B cell (primary cell): ENCODE results near the gene OLFM4. TPM values are rescaled to one million over a fixed set of nuclear protein-coding genes. Genes with fewer than 3 reads are reported as not detected.

ENCODE experiments used
- ATAC-seq: fragments of 200-7000 bp; cut with Tn5 transposase; one replicate; pipeline ENCODE4 v1.10.0; 2021; ENCODE audit warnings: low read depth, mild to moderate bottlenecking, moderate number of reproducible peaks, moderate library complexity
- CTCF ChIA-PET: fragments of 350-600 bp; sonication (Branson Sonifier 250); formaldehyde crosslinking; loops from one replicate; lab custom pipeline; 2021; ENCODE audit warnings: antibody characterized with exemption, inconsistent platforms; lab: Charles Lee
- POLR2A ChIA-PET: fragments of 350-600 bp; sonication (Branson Sonifier 250); formaldehyde crosslinking; loops from one replicate; lab custom pipeline; 2021; ENCODE audit warnings: antibody characterized with exemption; lab: Charles Lee
- DNase-seq: peaks from one replicate; pipeline ENCODE4 v3.0.0; 2013
- H2AFZ ChIP-seq: 2 replicates; pipeline ENCODE4 v1.6.1; 2012; ENCODE audit warnings: mild to moderate bottlenecking, low read depth, low read length; ENCODE audit not compliant: insufficient read depth, poor library complexity, severe bottlenecking
- H3K27ac ChIP-seq, 2 donors: 1 replicate in 1 of 2; 2 replicates in 1 of 2; pipeline ENCODE4 v1.5.1; 2012 to 2013; ENCODE audit warnings: low read length in 2 of 2, mild to moderate bottlenecking in 2 of 2, moderate library complexity in 1 of 2
- H3K27me3 ChIP-seq, 4 experiments: fragments of 200-600 bp in 1 of 4; sonication (generic) in 1 of 4; replicated peaks in 1 of 4; 1 replicate in 2 of 4; 2 replicates in 2 of 4; pipeline versions ENCODE4 v1.6.1 to v1.7.0; 2013 to 2016; ENCODE audit warnings: low read length in 3 of 4, mild to moderate bottlenecking in 2 of 4, mixed read lengths in 1 of 4, moderate library complexity in 1 of 4; ENCODE audit not compliant: insufficient read depth in 4 of 4, control insufficient read depth in 3 of 4; ENCODE audit errors: control extremely low read depth in 1 of 4
- H3K36me3 ChIP-seq, 2 experiments: replicated peaks in 1 of 2; 1 replicate in 1 of 2; 2 replicates in 1 of 2; pipeline versions ENCODE4 v1.6.1 to v1.7.1; 2013; ENCODE audit warnings: low read length in 1 of 2; ENCODE audit not compliant: insufficient read depth in 2 of 2, control insufficient read depth in 1 of 2; ENCODE audit errors: control extremely low read depth in 1 of 2, extremely low read depth in 1 of 2
- H3K4me1 ChIP-seq, 2 donors: fragments of 200-600 bp in 1 of 2; sonication (generic) in 1 of 2; 1 replicate in 1 of 2; 2 replicates in 1 of 2; pipeline versions ENCODE4 v1.5.1 to v1.6.1; 2013 to 2017; ENCODE audit warnings: low read length in 2 of 2; ENCODE audit not compliant: control insufficient read depth in 2 of 2, insufficient read depth in 2 of 2
- H3K4me2 ChIP-seq: replicated peaks from 2 replicates; pipeline ENCODE3; 2012; ENCODE audit warnings: mild to moderate bottlenecking, low read depth, low read length; ENCODE audit not compliant: poor library complexity, severe bottlenecking
- H3K4me3 ChIP-seq, 5 experiments: fragments of 200-600 bp in 1 of 5; sonication (generic) in 1 of 5; 1 replicate in 3 of 5; 2 replicates in 2 of 5; pipeline versions ENCODE4 v1.5.1 to v1.7.0; 2011 to 2016; ENCODE audit warnings: low read length in 4 of 5, mild to moderate bottlenecking in 4 of 5, low read depth in 2 of 5, control low read depth in 1 of 5, moderate library complexity in 1 of 5; ENCODE audit not compliant: insufficient read depth in 1 of 5; ENCODE audit errors: control extremely low read depth in 1 of 5, extremely low read depth in 1 of 5
- H3K79me2 ChIP-seq: fragments of 200-600 bp; sonication (generic); one replicate; pipeline ENCODE4 v1.6.0; 2016; ENCODE audit warnings: low read length; ENCODE audit not compliant: control insufficient read depth, insufficient read depth
- H3K9ac ChIP-seq: fragments of 200-600 bp; sonication (generic); 2 replicates; pipeline ENCODE4 v1.6.1; 2017; ENCODE audit warnings: mild to moderate bottlenecking, low read length, moderate library complexity
- H3K9me3 ChIP-seq, 3 donors: one replicate each; pipeline versions ENCODE4 v1.6.1 to v1.7.1; 2013; ENCODE audit warnings: low read length in 2 of 3; ENCODE audit not compliant: control insufficient read depth in 2 of 3, insufficient read depth in 1 of 3; ENCODE audit errors: control extremely low read depth in 1 of 3
- H4K20me1 ChIP-seq: 2 replicates; pipeline ENCODE4 v1.6.0; 2012; ENCODE audit warnings: mild to moderate bottlenecking, low read length; ENCODE audit not compliant: insufficient read depth, control insufficient read depth, poor library complexity, severe bottlenecking
- H3K27ac Mint-ChIP-seq: one replicate; pipeline ENCODE4 v1.8.0; 2021; ENCODE audit warnings: mixed read lengths
- H3K27me3 Mint-ChIP-seq: one replicate; pipeline ENCODE4 v1.8.0; 2021; ENCODE audit warnings: mixed read lengths
- H3K4me1 Mint-ChIP-seq: one replicate; pipeline ENCODE4 v1.8.0; 2021; ENCODE audit warnings: mixed read lengths
- H3K4me3 Mint-ChIP-seq: one replicate; pipeline ENCODE4 v1.8.0; 2021; ENCODE audit warnings: mixed read lengths
- H3K9me3 Mint-ChIP-seq: one replicate; pipeline ENCODE4 v1.8.0; 2022; ENCODE audit warnings: mixed read lengths; ENCODE audit not compliant: insufficient read depth
- CTCF ChIP-seq: fragments of 200-600 bp; IDR thresholded peaks from one replicate; pipeline ENCODE4 v1.8.0; 2022; ENCODE audit warnings: antibody characterized with exemption, mild to moderate bottlenecking
- EZH2 ChIP-seq: IDR thresholded peaks from 2 replicates; pipeline ENCODE4 v1.6.1; 2012; ENCODE audit warnings: borderline replicate concordance, low read depth, mild to moderate bottlenecking, moderate library complexity, low read length; ENCODE audit not compliant: insufficient read depth, poor library complexity, severe bottlenecking
- WGBS: methylation state at CpG from one replicate; pipeline ENCODE4 v1.1.5; 2013; ENCODE audit warnings: missing lambda C conversion rate; ENCODE audit not compliant: insufficient coverage; 5-methylcytosine and 5-hydroxymethylcytosine counted together
- intact Hi-C: fragments of 100-400 bp; cut with micrococcal nuclease; formaldehyde crosslinking; loops from one replicate; pipeline ENCODE4 v1.10.0; 2022
- polyA plus RNA-seq: library from polyadenylated mRNA; depleted of rRNA; stranded (reverse); fragments of >200 nt; gene quantifications from 2 replicates; pipeline ENCODE4 v1.2.3, GENCODE V29; 2012
- total RNA-seq, 2 donors: library from RNA; stranded (reverse); fragments of 120-200 nt in 1 of 2; gene quantifications; 1 replicate in 1 of 2; 2 replicates in 1 of 2; pipeline versions ENCODE4 v1.2.3 to v1.2.4, GENCODE V29; 2013 to 2022

OLFM4 gene
- total and polyA plus RNA-seq, 2 donors (not counting 1 experiment from before 2014, with no cell fraction given), result not detected

GRCh38 chr13:52997951-52998876 lies 30.4 kb upstream of the OLFM4 start:
- Mint-ChIP-seq H3K4me1 (no peaks in the 10 kb centered on the region), H3K4me3 (no peak overlapping the region), H3K9me3 (peaks cover 3% of the 10 kb centered on the region), H3K27ac (no peak overlapping the region), H3K27me3 (peaks cover 15% of the 10 kb centered on the region)
- ChIA-PET CTCF (no interaction called here), POLR2A (no interaction called here)
- no peak overlapping the region for H3K9ac ChIP-seq
- intact Hi-C loops, result no loop called here
- ATAC-seq (no peak), DNase-seq (no peak)
- H3K79me2 ChIP-seq, result no peaks in the 10 kb centered on the region
- no peak for TF ChIP-seq CTCF
- no peak for TF ChIP-seq EZH2
- peaks cover 0 to 4% (median 0%) of the 10 kb centered on the region in 3 donors for H3K9me3 ChIP-seq
- no peaks in the 10 kb centered on the region for H3K4me1 ChIP-seq
- WGBS, result 96% methylated on average over 4 of the region's 5 CpGs
- no peak overlapping the region for H3K4me3 ChIP-seq
- H3K4me2 ChIP-seq, result no peak overlapping the region
- H3K27me3 ChIP-seq, result no peaks in the 10 kb centered on the region
- H3K36me3 ChIP-seq, result no peaks in the 10 kb centered on the region
- H2AFZ ChIP-seq, result no peak overlapping the region
- H3K27ac ChIP-seq, result no peak overlapping the region
- no peaks in the 10 kb centered on the region for H4K20me1 ChIP-seq

GRCh38 chr13:52999093-52999696 lies 29.4 kb upstream of the OLFM4 start:
- 73% methylated on average over 3 of the region's 4 CpGs for WGBS
- H3K4me1 Mint-ChIP-seq, result no peaks in the 10 kb centered on the region
- Histone ChIP-seq H3K4me1 (no peaks in the 10 kb centered on the region), H4K20me1 (no peaks in the 10 kb centered on the region), H3K4me2 (no peak overlapping the region), H3K27ac (no peak overlapping the region), H3K4me3 (no peak overlapping the region), H2AFZ (no peak overlapping the region), H3K36me3 (no peaks in the 10 kb centered on the region), H3K9ac (no peak overlapping the region), H3K79me2 (no peaks in the 10 kb centered on the region), H3K27me3 (no peaks in the 10 kb centered on the region), H3K9me3 (peaks cover 0 to 4% (median 0%) of the 10 kb centered on the region in 3 donors)
- DNase-seq (no peak), ATAC-seq (no peak)
- intact Hi-C loops, result no loop called here
- H3K9me3 Mint-ChIP-seq, result peaks cover 3% of the 10 kb centered on the region
- no peak overlapping the region for H3K4me3 Mint-ChIP-seq
- peaks cover 12% of the 10 kb centered on the region for H3K27me3 Mint-ChIP-seq
- ChIA-PET CTCF (interaction anchor here (0.5 kb wide), 1 partner anchor 12 kb away, joined by 3 read pairs; no protein-coding TSS in a partner anchor), POLR2A (no interaction called here)
- TF ChIP-seq CTCF, result no peak
- no peak for TF ChIP-seq EZH2
- H3K27ac Mint-ChIP-seq, result no peak overlapping the region
